ENCODE data around the gene FGF8. TPM values are rescaled to one million over a fixed set of nuclear protein-coding genes. Genes with fewer than 3 reads are reported as not detected.

FGF8 gene
- total RNA-seq, 2 donors from 2014 or later: 13.3 to 46.5 TPM

GRCh38 chr10:101749047-101750016 lies 26.6 kb downstream of the FGF8 start:
- peak; percentile 88 for DNase-seq
- peak; percentile 76 for TF ChIP-seq CTCF (conservative IDR thresholded peaks at IDR 0.05)
- H3K4me3 ChIP-seq (ENCODE audit: low read length): no peak overlapping the region
- no peaks in the 10 kb centered on the region for H3K9me3 Mint-ChIP-seq
- H3K36me3 Mint-ChIP-seq (ENCODE audit: low read depth): no peaks in the 10 kb centered on the region
- peak overlapping the region; percentile 71 for H3K27ac ChIP-seq (ENCODE audit: low read depth, low read length)
- WGBS, 2 experiments (ENCODE audit: insufficient coverage in 1 of 2, insufficient read length in 1 of 2): 38 to 52% methylated on average over 12 to 19 of the region's 19 CpGs
- peaks cover 17% of the 10 kb centered on the region for H3K4me1 ChIP-seq (ENCODE audit: control insufficient read depth, insufficient read depth, low read length)
- no peaks in the 10 kb centered on the region for H3K36me3 ChIP-seq (ENCODE audit: control insufficient read depth, insufficient read depth, low read length)
- peak overlapping the region; percentile 90 for H3K27ac Mint-ChIP-seq
- H3K4me3 Mint-ChIP-seq: no peak overlapping the region
- H3K4me1 Mint-ChIP-seq: peaks cover 33% of the 10 kb centered on the region
- H3K9ac ChIP-seq (ENCODE audit: extremely low read depth, low read length, poor library complexity, severe bottlenecking): peak overlapping the region; percentile 18
- peaks cover 7% of the 10 kb centered on the region for H3K27me3 Mint-ChIP-seq (ENCODE audit: insufficient read depth)
- no peaks in the 10 kb centered on the region for H3K9me3 ChIP-seq (ENCODE audit: control insufficient read depth, low read length)
- no peaks in the 10 kb centered on the region for H3K27me3 ChIP-seq (ENCODE audit: control insufficient read depth, insufficient read depth, low read length, poor library complexity, severe bottlenecking)

DNA sequence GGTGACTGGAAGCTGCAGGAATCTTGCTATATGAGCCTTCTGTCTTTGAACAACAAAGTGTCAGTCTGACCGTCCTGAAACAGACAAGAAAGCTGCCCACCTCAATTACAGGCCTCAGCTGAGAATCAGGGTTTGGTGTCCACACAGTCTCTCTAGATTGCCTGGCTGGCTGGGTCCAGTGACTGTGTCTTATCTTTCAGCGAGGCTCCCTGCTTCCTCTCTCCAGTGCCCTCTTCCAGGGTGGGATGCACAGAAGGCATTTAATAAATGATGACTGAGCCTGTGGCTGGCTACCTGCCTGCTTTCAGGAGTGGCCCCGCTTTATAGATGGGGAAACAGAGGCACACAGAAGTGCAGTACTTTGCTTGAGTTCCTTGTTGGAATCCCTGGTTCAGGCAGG lies 27.4 kb downstream of the FGF8 start:
- DNase-seq: no peak
- peaks cover 33% of the 10 kb centered on the region for H3K4me1 Mint-ChIP-seq
- no peaks in the 10 kb centered on the region for H3K36me3 Mint-ChIP-seq (ENCODE audit: low read depth)
- H3K4me1 ChIP-seq (ENCODE audit: control insufficient read depth, insufficient read depth, low read length): peaks cover 17% of the 10 kb centered on the region
- WGBS, 2 experiments (ENCODE audit: insufficient coverage in 1 of 2, insufficient read length in 1 of 2): 81 to 86% methylated on average over 2 to 3 of the region's 3 CpGs
- no peaks in the 10 kb centered on the region for H3K9me3 ChIP-seq (ENCODE audit: control insufficient read depth, low read length)
- H3K9ac ChIP-seq (ENCODE audit: extremely low read depth, low read length, poor library complexity, severe bottlenecking): no peak overlapping the region
- TF ChIP-seq CTCF (conservative IDR thresholded peaks at IDR 0.05): no peak
- H3K27ac Mint-ChIP-seq: peak overlapping the region; percentile 17
- H3K27me3 ChIP-seq (ENCODE audit: control insufficient read depth, insufficient read depth, low read length, poor library complexity, severe bottlenecking): no peaks in the 10 kb centered on the region
- H3K4me3 Mint-ChIP-seq: no peak overlapping the region
- no peak overlapping the region for H3K4me3 ChIP-seq (ENCODE audit: low read length)
- peaks cover 7% of the 10 kb centered on the region for H3K27me3 Mint-ChIP-seq (ENCODE audit: insufficient read depth)
- no peaks in the 10 kb centered on the region for H3K9me3 Mint-ChIP-seq
- no peaks in the 10 kb centered on the region for H3K36me3 ChIP-seq (ENCODE audit: control insufficient read depth, insufficient read depth, low read length)
- no peak overlapping the region for H3K27ac ChIP-seq (ENCODE audit: low read depth, low read length)

GRCh38 chr10:101745074-101745696 lies 30.7 kb downstream of the FGF8 start:
- Mint-ChIP-seq H3K9me3 (no peaks in the 10 kb centered on the region), H3K4me3 (no peak overlapping the region), H3K27ac (no peak overlapping the region), H3K4me1 (peaks cover 33% of the 10 kb centered on the region), H3K36me3 (ENCODE audit: low read depth) (no peaks in the 10 kb centered on the region), H3K27me3 (ENCODE audit: insufficient read depth) (peaks cover 6% of the 10 kb centered on the region)
- WGBS, 2 experiments (ENCODE audit: insufficient coverage in 1 of 2, insufficient read length in 1 of 2): 93 to 95% methylated on average over 9 of the region's 9 CpGs
- no peaks in the 10 kb centered on the region for H3K9me3 ChIP-seq (ENCODE audit: control insufficient read depth, low read length)
- TF ChIP-seq CTCF (conservative IDR thresholded peaks at IDR 0.05): no peak
- no peak overlapping the region for H3K9ac ChIP-seq (ENCODE audit: extremely low read depth, low read length, poor library complexity, severe bottlenecking)
- no peak overlapping the region for H3K27ac ChIP-seq (ENCODE audit: low read depth, low read length)
- H3K4me1 ChIP-seq (ENCODE audit: control insufficient read depth, insufficient read depth, low read length): peaks cover 17% of the 10 kb centered on the region
- H3K27me3 ChIP-seq (ENCODE audit: control insufficient read depth, insufficient read depth, low read length, poor library complexity, severe bottlenecking): no peaks in the 10 kb centered on the region
- no peak overlapping the region for H3K4me3 ChIP-seq (ENCODE audit: low read length)
- no peak for DNase-seq
- H3K36me3 ChIP-seq (ENCODE audit: control insufficient read depth, insufficient read depth, low read length): no peaks in the 10 kb centered on the region
